Activated CD8-positive, alpha-beta T cell treated with anti-CD3 and anti-CD28 coated beads for 36 hours (primary cell): ENCODE data around the gene TTC33. TPM values are rescaled to one million over a fixed set of nuclear protein-coding genes. Genes with fewer than 3 reads are reported as not detected.
"Not testable (repeated sequence)": the region's sequence is repeated elsewhere in the genome, so short reads cannot be mapped to it uniquely, and the experiment has no call there.

Experiments
- ATAC-seq: fragments of 200-7000 bp; cut with Tn5 transposase; one replicate; pipeline ENCODE4 v1.10.0; 2021; ENCODE audit warnings: mild to moderate bottlenecking, moderate library complexity
- CTCF ChIA-PET: fragments of 350-600 bp; sonication (Branson Sonifier 250); formaldehyde crosslinking; loops from one replicate; lab custom pipeline; 2021; ENCODE audit warnings: antibody characterized with exemption; lab: Charles Lee
- POLR2A ChIA-PET: fragments of 350-600 bp; sonication (Branson Sonifier 250); formaldehyde crosslinking; loops from one replicate; lab custom pipeline; 2021; ENCODE audit warnings: antibody characterized with exemption; lab: Charles Lee
- DNase-seq: peaks from one replicate; pipeline ENCODE4 v3.0.0-alpha.2; 2020
- H3K27ac Mint-ChIP-seq: one replicate; pipeline ENCODE4 v1.8.0; 2021; ENCODE audit warnings: mild to moderate bottlenecking, mixed read lengths
- H3K27me3 Mint-ChIP-seq: one replicate; pipeline ENCODE4 v1.8.0; 2021; ENCODE audit warnings: mixed read lengths
- H3K36me3 Mint-ChIP-seq: one replicate; pipeline ENCODE4 v1.8.0; 2021; ENCODE audit warnings: low read depth, mixed read lengths
- H3K4me1 Mint-ChIP-seq: one replicate; pipeline ENCODE4 v1.8.0; 2021; ENCODE audit warnings: low read depth, mixed read lengths
- H3K4me3 Mint-ChIP-seq: one replicate; pipeline ENCODE4 v1.8.0; 2021; ENCODE audit warnings: mild to moderate bottlenecking, moderate library complexity, mixed read lengths
- H3K9me3 Mint-ChIP-seq: one replicate; pipeline ENCODE4 v1.8.0; 2021; ENCODE audit warnings: mixed read lengths
- CTCF ChIP-seq: fragments of 200-600 bp; IDR thresholded peaks from one replicate; pipeline ENCODE4 v1.8.0; 2022; ENCODE audit warnings: antibody characterized with exemption, mild to moderate bottlenecking
- intact Hi-C: fragments of 100-400 bp; cut with micrococcal nuclease; formaldehyde crosslinking; loops from one replicate; pipeline ENCODE4 v1.10.0; 2022
- total RNA-seq, 2 experiments: library from RNA; stranded (reverse); gene quantifications; one replicate each; pipeline ENCODE4 v1.2.3, GENCODE V29; 2021

The TTC33 gene
- total RNA-seq, 2 experiments from 2014 or later = 21.4 to 21.5 TPM

DNA sequence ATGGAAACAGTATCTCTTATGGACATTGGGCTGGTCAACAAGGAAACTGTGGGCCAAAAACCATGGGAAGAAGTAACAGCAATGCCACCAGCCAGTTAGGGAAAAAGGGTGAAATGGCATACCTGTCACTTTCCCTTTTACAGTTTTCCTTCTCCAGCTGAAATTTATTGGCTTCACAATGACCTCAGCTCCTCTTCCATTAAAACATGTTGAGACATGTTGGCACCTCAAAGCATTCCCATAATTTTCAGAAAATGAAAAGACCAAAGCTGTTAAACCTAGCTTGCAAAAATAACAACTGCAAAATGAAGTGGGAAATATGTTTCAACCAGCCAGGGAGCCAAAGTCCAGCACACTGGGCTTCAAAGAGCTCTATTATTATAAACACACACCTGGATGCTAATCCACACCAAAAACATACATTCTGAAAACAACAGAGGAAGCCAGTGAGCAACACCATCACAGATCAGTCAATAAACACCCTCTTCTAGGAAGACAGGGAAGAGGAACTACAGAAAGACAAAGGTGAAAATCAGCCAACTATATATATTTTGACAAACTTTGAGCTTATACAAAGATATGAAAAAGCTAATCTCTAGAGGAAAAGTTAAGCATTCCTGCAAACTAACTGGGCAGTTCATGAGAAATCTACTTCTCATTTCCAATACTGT, 154.4 kb downstream of the TTC33 start:
- no peak for ATAC-seq
- no peaks in the 10 kb centered on the region for H3K9me3 Mint-ChIP-seq
- ChIA-PET POLR2A (no interaction called here), CTCF (interaction anchor here (1.6 to 1.8 kb wide), 2 partner anchors 11 to 14 kb away, joined by 4 to 7 read pairs; no protein-coding TSS in a partner anchor)
- peaks cover 42% of the 10 kb centered on the region for H3K4me1 Mint-ChIP-seq
- intact Hi-C loops = no loop called here
- no peak for TF ChIP-seq CTCF
- peak overlapping the region; percentile 19 for H3K27ac Mint-ChIP-seq
- DNase-seq = no peak
- H3K36me3 Mint-ChIP-seq = no peaks in the 10 kb centered on the region
- no peaks in the 10 kb centered on the region for H3K27me3 Mint-ChIP-seq
- H3K4me3 Mint-ChIP-seq = no peak overlapping the region

DNA sequence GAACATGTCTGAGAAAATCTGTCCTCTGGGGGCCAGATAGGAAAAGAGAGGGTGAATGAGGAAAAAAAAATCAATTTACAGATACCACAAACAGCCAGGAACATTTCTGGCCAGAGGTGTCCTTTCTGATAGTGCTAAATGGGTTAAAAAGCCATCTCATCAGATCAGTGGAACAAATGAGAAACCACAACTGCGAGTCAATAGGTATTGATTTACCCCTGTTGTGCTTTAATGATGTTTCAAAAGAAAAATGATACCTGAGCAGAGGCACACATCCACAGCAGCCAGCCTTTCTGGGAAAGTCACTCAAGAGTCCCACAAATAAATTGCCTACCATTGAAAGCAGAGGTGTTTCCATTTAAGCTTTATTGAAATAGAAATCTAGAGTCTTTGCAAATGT, 155.4 kb downstream of the TTC33 start:
- ChIA-PET POLR2A (no interaction called here), CTCF (interaction anchor here (0.8 kb wide), 1 partner anchor 9 kb away, joined by 3 read pairs; no protein-coding TSS in a partner anchor)
- intact Hi-C loops = no loop called here
- no peaks in the 10 kb centered on the region for H3K9me3 Mint-ChIP-seq
- no peaks in the 10 kb centered on the region for H3K36me3 Mint-ChIP-seq
- H3K27me3 Mint-ChIP-seq = no peaks in the 10 kb centered on the region
- ATAC-seq = peak; percentile 60
- peak overlapping the region; percentile 36 for H3K27ac Mint-ChIP-seq
- H3K4me3 Mint-ChIP-seq = no peak overlapping the region
- TF ChIP-seq CTCF = no peak
- H3K4me1 Mint-ChIP-seq = peaks cover 34% of the 10 kb centered on the region
- no peak for DNase-seq

DNA sequence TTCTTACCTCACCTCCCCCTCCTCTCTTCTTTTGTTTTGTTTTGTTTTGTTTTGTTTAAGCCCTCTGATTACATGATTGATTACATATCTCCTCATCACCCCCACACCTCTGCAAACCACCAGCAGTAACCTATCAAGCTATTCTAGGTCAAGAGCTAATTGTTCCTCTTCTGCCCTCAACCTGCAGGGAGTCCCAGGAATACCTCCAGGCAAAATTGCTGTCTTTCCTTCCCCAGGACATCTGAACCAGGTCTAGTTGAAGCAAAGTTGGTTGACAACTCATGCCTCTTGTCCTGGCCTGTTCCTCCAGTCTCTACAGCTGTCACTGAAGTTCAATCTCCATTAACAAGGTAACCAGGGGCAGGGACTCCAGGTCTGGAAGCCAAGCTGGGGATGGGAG, 156.1 kb downstream of the TTC33 start:
- ChIA-PET POLR2A (interaction anchor here (0.6 kb wide), 2 partner anchors 89 to 219 kb away, joined by 3 read pairs; no protein-coding TSS in a partner anchor), CTCF (interaction anchor here (0.8 kb wide), 1 partner anchor 9 kb away, joined by 3 read pairs; no protein-coding TSS in a partner anchor)
- Mint-ChIP-seq H3K27ac (peak overlapping the region; percentile 3), H3K27me3 (no peaks in the 10 kb centered on the region), H3K9me3 (no peaks in the 10 kb centered on the region), H3K36me3 (no peaks in the 10 kb centered on the region), H3K4me1 (peaks cover 30% of the 10 kb centered on the region), H3K4me3 (no peak overlapping the region)
- intact Hi-C loops = no loop called here
- no peak for TF ChIP-seq CTCF
- DNase-seq (no peak), ATAC-seq (no peak)

DNA sequence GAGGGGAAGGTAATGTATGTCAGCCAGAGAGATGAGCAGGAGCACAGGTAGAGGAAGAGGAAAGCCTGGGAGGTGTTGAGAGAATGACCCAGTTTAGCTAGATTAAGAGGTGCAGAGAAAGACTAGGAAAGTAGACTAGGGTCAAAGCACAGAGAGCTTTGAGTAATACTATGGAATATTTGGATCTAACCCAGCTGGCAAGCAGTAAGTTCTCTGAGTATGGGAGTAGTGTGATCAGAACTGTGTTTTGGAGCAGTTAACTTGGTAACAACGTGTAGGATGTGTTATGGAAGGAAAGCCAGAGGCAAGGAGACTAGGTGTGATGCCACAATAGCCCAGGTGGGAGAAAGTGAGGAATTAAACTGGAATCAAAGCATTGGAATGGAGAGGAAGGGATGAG, 160.9 kb downstream of the TTC33 start:
- intact Hi-C loops = no loop called here
- Mint-ChIP-seq H3K27ac (no peak overlapping the region), H3K9me3 (peaks cover 3% of the 10 kb centered on the region), H3K27me3 (no peaks in the 10 kb centered on the region), H3K36me3 (no peaks in the 10 kb centered on the region), H3K4me1 (peaks cover 17% of the 10 kb centered on the region), H3K4me3 (no peak overlapping the region)
- ChIA-PET POLR2A (no interaction called here), CTCF (no interaction called here)
- no peak for TF ChIP-seq CTCF
- no peak for DNase-seq
- no peak for ATAC-seq

GRCh38 chr5:40591727-40592396, 163.9 kb downstream of the TTC33 start:
- ATAC-seq, DNase-seq, H3K27me3 Mint-ChIP-seq, intact Hi-C loops, H3K36me3 Mint-ChIP-seq, POLR2A ChIA-PET, H3K27ac Mint-ChIP-seq, H3K4me3 Mint-ChIP-seq, H3K9me3 Mint-ChIP-seq: not testable (repeated sequence)
- CTCF ChIA-PET = interaction anchor here (1.3 kb wide), 1 partner anchor 15 kb away, joined by 3 read pairs; no protein-coding TSS in a partner anchor
- peaks cover 12% of the 10 kb centered on the region for H3K4me1 Mint-ChIP-seq
